ENCODE measurements around the gene RBMS3. TPM values are rescaled to one million over a fixed set of nuclear protein-coding genes. Genes with fewer than 3 reads are reported as not detected.

The RBMS3 gene
- total RNA-seq, 1 experiment from 2014 or later: 1.3 TPM

DNA sequence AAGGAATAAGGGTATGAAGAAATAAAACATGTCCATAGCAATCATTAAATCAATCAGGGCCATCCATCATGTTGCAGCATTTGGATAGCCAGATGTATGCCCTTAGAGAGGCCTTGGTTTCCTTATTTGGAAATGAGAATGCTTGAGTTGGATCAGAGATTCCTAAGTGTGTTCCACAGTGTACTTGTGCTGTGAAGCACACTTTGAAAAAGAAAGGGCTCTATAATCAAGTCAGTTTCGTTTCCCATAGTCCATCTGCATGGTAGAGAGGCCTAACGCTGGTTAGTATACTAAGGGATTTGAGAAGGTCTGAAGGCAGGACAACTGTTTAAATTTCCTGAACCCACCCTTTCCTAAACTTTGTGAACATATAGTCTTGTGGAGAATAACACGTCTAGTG is 30.9 kb downstream of the RBMS3 start:
- Mint-ChIP-seq H3K9me3 (ENCODE audit: low read depth, unreplicated experiment) (no peaks in the 10 kb centered on the region), H3K4me1 (ENCODE audit: low read depth, unreplicated experiment) (no peaks in the 10 kb centered on the region), H3K4me3 (ENCODE audit: low read depth, unreplicated experiment) (no peak overlapping the region), H3K27me3 (ENCODE audit: unreplicated experiment) (no peaks in the 10 kb centered on the region), H3K27ac (ENCODE audit: unreplicated experiment) (no peak overlapping the region), H3K36me3 (ENCODE audit: insufficient read depth, unreplicated experiment) (no peaks in the 10 kb centered on the region)
- CTCF ChIA-PET: no interaction called here
- TF ChIP-seq CTCF (IDR thresholded peaks at IDR 0.05; ENCODE audit: unreplicated experiment): no peak
- intact Hi-C loops (cut with micrococcal nuclease; ENCODE audit: unreplicated experiment): no loop called here
- BruUV-seq (replicated peaks): no TSS peak
- DNase-seq: no peak

GRCh38 chr3:29312395-29312794 is 31.5 kb downstream of the RBMS3 start:
- H3K36me3 Mint-ChIP-seq (ENCODE audit: insufficient read depth, unreplicated experiment): no peaks in the 10 kb centered on the region
- H3K4me3 Mint-ChIP-seq (ENCODE audit: low read depth, unreplicated experiment): no peak overlapping the region
- intact Hi-C loops (cut with micrococcal nuclease; ENCODE audit: unreplicated experiment): no loop called here
- H3K4me1 Mint-ChIP-seq (ENCODE audit: low read depth, unreplicated experiment): no peaks in the 10 kb centered on the region
- no peak overlapping the region for H3K27ac Mint-ChIP-seq (ENCODE audit: unreplicated experiment)
- H3K27me3 Mint-ChIP-seq (ENCODE audit: unreplicated experiment): no peaks in the 10 kb centered on the region
- BruUV-seq (replicated peaks): no TSS peak
- no peak for TF ChIP-seq CTCF (IDR thresholded peaks at IDR 0.05; ENCODE audit: unreplicated experiment)
- CTCF ChIA-PET: no interaction called here
- no peaks in the 10 kb centered on the region for H3K9me3 Mint-ChIP-seq (ENCODE audit: low read depth, unreplicated experiment)
- no peak for DNase-seq

DNA sequence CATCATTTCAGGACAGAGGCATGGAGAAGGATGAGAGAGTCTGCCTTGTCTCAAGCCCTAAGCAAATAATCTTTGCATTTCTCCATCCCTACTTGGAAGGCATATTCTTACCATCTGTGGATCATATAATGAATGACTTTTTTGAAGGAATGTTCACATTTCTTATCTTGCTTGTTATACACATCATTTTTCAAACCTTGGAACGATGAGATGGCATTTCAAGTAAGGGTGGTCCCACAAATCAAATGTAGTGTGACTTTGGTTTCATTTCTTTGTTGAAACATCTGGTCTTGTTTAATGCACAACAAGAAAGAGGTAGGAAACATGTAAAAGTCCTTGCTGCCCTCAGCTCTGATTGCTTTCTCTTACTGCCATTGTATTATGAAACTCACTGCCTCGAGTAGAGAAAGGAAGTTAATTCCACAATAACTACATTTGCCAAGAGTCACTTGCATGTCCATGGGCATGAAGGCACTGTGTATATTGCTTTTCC is 32.1 kb downstream of the RBMS3 start:
- H3K9me3 Mint-ChIP-seq (ENCODE audit: low read depth, unreplicated experiment): no peaks in the 10 kb centered on the region
- intact Hi-C loops (cut with micrococcal nuclease; ENCODE audit: unreplicated experiment): no loop called here
- no peak overlapping the region for H3K4me3 Mint-ChIP-seq (ENCODE audit: low read depth, unreplicated experiment)
- H3K36me3 Mint-ChIP-seq (ENCODE audit: insufficient read depth, unreplicated experiment): no peaks in the 10 kb centered on the region
- H3K4me1 Mint-ChIP-seq (ENCODE audit: low read depth, unreplicated experiment): no peaks in the 10 kb centered on the region
- CTCF ChIA-PET: no interaction called here
- DNase-seq: no peak
- no peak for TF ChIP-seq CTCF (IDR thresholded peaks at IDR 0.05; ENCODE audit: unreplicated experiment)
- no peak overlapping the region for H3K27ac Mint-ChIP-seq (ENCODE audit: unreplicated experiment)
- H3K27me3 Mint-ChIP-seq (ENCODE audit: unreplicated experiment): no peaks in the 10 kb centered on the region
- no TSS peak for BruUV-seq (replicated peaks)

DNA sequence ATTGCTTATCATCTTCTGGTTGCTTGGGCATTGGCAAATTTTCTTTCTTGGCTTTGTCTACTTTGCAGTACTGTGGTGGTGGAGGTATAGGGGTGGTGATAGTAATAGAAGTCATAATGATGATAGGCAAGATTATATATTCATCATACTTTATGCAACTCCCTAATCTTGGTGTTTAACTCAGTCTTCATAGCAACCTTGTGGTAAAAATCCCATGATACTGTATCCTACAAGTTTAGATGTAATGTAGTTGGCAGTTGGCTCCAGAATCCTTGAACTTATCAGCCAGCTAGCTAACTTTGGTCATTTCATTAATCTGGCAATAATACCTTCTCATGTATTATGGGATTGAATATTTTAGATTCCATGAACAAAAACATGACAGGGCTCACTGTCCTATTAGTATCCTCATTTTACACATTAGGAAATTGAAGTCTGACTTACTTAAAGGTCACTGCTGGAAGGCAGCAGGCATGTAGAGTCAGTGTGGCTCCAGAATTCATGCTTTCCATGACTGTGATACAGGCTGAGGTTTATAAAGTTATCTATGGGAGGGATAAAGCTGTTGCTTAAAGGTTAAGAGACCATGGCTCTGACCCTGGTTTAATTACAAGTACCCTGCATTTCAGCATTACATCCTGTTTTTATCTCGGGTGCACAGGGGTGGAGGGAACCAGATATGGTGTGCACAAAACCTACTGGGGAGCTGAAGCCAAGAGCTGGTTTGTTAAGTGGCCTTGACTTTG is 33.3 kb downstream of the RBMS3 start:
- no TSS peak for BruUV-seq (replicated peaks)
- CTCF ChIA-PET: no interaction called here
- Mint-ChIP-seq H3K9me3 (ENCODE audit: low read depth, unreplicated experiment) (no peaks in the 10 kb centered on the region), H3K27me3 (ENCODE audit: unreplicated experiment) (no peaks in the 10 kb centered on the region), H3K36me3 (ENCODE audit: insufficient read depth, unreplicated experiment) (no peaks in the 10 kb centered on the region), H3K4me1 (ENCODE audit: low read depth, unreplicated experiment) (no peaks in the 10 kb centered on the region), H3K4me3 (ENCODE audit: low read depth, unreplicated experiment) (no peak overlapping the region), H3K27ac (ENCODE audit: unreplicated experiment) (no peak overlapping the region)
- TF ChIP-seq CTCF (IDR thresholded peaks at IDR 0.05; ENCODE audit: unreplicated experiment): no peak
- intact Hi-C loops (cut with micrococcal nuclease; ENCODE audit: unreplicated experiment): no loop called here
- DNase-seq: no peak
